ENCODE results near the gene CRX.
"Not testable (repeated sequence)": the region's sequence is repeated elsewhere in the genome, so short reads cannot be mapped to it uniquely, and the experiment has no call there.

The CRX gene

DNA sequence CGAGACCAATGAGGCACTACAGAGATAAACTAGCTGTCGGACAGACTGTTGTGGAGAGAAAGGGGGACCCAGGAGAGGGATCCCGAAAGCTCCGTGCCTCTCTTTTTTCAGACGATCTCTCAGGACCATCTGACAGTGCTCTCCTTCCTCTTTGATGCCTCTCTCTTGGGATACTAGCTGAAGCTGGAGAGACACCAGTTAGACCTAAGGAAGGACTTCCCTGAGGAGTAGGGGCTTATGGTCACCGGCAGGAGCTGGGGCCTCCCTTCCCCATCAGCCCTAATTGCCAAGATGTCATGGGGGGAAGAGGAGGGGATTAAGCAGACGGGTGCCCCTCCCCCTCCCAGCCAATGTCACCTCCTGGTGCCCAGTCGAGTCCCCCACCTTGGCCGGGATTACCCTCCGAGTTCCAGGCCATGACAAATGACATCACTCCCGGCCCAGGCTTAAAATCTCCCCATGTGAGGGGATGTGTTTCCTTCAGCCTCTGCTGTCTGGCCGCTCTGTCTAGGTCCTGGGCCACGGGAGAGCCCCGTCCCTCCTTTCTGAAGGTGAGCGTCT is at the start of gene CRX:
CRX (plus strand) TSS at position 478 of the 561 bp plus-strand sequence. CDS start 12,507 bp downstream, outside the sequence.
- DNase-seq, result no peak

DNA sequence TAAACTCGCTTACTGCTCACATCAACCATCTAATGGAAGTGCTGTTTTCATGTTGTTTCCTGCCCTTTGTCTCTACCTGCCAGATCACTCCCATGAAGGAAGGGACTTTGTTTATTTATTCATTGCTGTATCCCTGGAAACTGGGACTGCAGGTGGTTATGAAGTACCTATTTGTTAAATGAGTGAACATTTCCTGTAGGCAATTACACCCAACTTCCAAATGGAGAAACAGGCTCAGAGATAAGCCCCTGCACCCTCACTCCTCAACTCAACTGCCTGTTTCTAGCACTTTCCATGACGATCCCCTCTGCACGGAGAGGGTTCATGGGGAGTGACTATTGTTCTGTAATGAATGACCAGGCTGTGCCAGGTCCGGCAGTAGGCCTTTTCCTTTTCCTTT is 45.2 kb upstream of the CRX start:
- DNase-seq, result no peak

DNA sequence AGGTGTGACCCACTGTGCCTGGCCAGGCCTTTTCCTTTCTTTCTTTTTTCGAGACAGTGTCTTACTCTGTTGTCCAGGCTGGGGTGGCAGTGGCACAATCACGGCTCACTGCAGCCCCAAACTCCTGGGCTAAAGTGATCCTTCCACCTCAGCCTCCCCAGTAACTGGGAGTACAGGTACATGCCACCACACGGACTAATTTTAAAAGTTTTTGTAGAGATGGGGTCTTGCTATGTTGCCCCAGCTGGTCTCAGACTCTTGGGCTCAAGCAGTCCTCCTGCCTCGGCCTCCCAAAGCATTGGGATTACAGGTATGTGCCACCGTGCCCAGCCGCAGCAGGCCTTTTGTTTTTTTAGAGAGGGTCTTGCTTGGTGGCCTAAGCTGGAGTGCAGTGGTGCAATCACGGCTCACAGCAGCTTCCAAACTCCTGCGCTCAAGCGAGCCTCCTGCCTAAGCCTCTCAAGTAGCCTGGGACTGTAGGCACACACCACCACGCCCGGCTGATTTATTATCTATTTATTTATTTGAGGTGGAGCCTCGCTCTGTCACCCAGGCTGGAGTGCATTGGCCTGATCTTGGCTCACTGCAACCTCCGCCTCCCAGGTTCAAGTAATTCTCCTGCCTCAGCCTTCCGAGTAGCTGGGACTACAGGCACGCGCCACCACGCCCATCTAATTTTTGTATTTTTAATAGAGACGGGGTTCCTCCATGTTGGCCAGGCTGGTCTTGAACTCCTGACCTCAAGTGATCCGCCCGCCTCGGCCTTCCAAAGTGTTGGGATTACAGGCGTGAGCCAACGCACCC is 44.3 kb upstream of the CRX start:
- not testable (repeated sequence) for DNase-seq

DNA sequence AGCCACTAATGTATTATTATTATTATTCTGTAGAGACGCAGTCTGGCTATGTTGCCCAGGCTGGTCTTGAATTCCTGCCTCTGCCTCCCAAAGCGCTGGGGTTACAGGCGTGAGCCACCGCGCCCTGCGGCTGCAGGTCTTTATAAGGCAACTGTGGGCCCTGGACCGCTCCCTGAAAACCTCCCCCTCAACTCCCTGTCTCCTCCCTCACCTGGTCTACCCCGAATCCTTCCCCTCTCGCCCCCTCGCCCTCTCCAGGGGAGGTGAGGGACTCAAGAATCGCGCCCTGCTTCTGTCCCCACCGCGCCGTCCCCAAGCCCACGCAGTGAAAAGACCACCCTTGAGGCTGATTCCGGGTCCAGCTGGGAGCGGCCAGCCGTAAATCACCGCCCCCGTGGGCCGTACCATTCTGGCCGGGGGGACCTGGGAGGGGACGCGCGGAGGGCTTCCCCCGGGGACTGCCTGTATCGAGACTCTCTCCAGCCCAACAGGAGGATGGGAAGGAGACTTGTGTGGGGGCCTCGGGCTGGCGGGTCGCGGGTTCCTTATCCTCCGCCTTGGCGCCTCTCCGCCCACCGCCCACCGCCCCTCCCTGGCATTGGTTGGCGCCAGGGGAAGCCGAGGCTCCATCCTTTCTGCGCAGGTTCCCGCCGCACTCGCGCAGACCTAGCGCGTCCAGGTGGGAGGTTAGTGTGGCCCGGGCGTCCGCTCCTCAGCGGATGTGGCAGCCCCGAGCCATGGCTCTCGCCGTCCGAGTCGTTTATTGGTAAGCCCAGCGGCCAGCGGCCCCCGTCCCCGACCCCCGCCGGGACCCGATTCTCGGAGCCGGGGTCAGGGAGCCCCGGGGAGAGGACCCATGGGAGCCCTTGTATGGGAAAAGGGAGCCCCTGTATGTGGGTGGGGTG is 43.4 kb upstream of the CRX start, which contains the start of gene SELENOW:
SELENOW (plus strand) TSS at position 655 of the 905 bp plus-strand sequence; CDS start at position 738, 83 bp downstream.
- peak; percentile 46 for DNase-seq

DNA sequence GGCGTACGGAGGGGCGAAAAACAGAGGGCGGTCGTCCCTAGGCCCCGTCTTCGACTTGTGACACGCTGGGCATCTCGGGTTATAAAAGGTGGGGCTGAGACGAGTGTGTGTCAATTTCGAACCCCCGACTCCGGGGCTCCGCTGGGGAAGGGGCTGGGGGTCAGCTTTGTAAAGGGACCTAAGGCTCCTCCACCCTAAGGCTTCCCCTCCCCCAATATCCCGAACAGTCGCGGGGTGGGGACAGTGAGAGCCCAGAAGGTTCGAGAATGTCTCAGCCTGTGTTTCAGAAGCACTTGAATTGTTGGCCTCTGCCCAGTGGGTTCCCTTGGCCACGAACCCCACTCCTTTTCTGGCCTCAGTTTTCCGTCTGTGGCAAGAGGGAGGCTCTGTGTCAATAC is 42.8 kb upstream of the CRX start:
- DNase-seq, result no peak

DNA sequence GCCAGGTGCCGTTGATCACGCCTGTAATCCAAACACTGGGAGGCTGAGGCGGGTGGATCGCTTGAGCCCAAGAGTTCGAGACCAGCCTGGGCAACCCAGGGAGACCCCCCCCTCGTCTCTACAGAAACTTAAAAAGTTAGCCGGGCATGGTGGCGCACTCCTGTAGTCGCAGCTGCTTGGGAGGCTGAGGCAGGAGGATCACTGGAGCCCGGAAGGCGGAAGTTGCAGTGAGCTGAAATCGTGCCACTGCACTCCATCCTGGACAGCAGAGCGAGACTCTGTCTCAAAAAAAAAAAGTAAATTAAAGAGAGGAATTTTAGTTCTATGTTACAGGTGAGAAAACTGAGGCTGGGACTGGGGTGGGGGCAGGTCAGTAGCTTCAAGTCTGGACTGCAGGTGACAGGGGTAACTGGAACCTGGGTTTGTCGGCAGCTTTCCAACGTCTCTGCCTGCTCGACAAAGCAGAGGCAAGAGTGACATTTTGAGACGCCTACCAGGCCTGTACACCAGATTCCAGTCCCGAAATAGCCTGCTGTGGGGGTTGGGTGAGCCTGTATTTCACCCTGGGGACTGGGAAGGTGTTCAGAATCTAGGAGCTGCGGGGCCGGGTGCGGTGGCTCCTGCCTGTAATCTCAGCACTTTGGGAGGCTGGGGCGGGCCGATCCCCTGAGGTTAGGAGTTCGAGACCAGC is 42.1 kb upstream of the CRX start:
- no peak for DNase-seq

DNA sequence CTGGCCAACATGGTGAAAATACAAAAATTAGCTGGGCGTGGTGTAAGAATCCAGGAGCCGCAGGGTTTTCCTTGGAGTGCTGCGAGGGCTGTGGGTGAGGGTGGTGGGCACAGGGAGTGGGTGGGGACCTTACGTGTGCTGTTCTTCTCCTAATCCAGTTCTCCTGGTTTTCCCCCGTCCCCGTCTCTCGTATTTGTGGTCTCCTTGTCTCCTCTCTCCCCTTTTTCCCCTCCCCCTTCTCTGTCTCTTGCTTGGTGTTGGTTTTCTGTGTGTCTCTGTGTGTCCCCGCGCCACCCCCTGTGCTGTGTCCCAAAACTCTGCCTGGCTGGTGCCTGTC is 41.6 kb upstream of the CRX start:
- no peak for DNase-seq

DNA sequence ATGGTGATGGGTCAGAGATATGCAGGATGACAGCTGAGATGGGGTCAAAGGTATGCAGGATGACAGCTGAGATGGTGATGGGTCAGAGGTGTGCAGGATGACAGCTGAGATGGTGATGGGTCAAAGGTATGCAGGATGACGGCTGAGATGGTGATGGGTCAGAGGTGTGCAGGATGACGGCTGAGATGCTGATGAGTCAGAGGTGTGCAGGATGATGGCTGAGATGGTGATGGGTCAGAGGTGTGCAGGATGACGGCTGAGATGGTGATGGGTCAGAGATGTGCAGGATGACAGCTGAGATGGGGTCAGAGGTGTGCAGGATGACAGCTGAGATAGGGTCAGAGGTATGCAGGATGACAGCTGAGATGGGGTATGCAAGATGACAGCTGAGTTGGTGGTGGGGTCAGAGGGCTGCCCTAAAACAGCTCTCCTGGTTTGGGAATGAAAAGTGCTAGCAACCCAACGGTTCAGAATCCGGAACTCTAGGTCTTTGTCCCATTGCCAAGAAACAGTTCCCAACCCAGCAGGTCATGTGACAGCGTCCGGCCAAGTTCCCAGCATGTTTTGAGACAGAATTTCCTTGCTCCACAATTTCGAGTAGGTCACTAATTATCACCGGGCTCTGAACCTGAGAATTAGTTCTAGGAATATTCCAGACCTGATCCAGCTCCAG is 40.0 kb upstream of the CRX start:
- no peak for DNase-seq

DNA sequence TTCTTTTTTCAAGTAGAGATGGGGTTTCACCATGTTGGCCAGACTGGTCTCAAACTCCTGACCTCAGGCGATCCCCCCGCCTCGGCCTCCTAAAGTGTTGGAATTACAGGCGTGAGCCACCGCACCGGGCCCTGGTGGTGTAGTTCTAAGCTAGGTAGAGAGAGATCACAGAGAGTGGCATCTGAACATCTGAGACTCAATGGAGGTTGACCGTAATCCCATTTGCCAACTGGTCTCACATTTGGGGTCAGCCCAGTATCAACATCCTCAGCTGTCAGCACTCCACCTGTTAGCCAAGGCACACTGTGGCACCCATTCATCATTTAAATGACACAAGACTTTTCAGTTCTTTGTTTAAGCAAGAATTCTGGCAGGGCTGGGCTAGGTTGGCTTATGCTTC is 35.2 kb upstream of the CRX start:
- DNase-seq, result no peak

DNA sequence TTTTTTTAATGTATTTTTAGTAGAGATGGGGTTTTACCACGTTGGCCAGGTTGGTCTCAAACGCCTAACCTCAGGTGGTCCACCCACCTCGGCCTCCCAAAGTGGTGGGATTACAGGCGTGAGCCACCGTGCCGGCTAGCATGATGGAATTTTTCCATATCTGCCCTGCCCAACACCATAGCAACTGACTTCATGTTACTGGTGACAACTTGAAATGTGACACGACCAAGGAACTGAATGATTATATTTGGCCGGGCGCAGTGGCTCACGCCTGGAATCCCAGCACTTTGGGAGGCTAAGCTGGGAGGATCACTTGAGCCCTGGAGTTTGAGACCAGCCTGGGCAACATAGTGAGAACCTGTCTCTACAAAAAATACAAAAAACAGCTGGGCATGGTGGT is 34.4 kb upstream of the CRX start:
- not testable (repeated sequence) for DNase-seq

DNA sequence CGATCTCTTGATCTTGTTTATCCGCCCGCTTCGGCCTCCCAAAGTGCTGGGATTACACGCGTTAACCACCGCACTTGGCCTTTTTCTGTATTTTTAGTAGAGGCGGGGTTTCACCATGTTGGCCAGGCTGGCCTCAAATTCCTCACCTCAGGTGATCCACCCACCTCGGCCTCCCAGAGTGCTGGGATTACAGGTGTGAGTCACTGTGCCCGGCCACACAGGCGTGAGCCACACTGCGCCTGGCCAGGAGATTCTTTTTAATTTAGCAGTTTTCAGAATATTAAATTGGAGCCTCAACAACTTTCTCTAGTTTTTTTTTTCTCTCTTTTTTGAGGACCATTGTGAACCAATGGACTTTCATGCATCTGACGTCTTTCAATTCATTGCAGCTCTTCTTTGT is 31.9 kb upstream of the CRX start:
- not testable (repeated sequence) for DNase-seq

DNA sequence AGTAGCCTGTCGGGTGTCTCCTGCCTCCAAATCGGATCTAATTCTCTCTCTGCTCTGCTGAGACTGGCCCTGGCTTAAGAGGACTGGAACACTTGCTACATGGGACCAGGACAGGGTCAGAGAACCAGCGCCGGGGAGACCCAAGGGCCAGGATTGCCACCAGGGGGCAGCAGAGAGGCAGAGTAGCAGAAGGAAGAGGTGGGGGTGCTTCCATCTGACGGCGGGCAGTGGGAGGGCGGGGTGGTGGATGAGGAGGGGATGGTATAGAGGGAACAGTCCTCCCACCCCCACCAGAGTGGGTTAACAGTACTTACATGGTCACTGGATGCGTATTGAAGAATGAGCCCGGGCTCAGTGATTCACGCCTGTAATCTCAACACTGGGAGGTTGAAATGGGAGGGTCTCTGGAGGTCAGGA is 31.3 kb upstream of the CRX start:
- DNase-seq, result peak; percentile 32

DNA sequence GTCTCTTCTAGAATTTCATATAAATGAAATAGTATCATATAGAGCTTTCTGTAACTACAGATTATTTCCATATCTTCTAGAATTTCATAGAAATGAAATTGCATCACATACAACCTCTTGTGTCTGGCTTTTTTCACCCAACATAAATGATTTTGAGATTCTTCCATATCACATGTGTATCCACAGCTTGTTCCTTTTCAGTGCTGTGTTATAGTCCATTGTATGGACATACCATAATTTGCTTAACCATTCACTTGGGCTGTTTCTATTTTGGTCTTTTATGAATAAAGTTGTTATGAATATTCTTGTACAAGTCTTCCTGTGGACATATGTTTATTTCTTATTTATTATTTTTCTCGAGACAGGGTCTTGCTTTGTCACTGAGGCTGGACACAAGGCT is 29.1 kb upstream of the CRX start:
- no peak for DNase-seq

DNA sequence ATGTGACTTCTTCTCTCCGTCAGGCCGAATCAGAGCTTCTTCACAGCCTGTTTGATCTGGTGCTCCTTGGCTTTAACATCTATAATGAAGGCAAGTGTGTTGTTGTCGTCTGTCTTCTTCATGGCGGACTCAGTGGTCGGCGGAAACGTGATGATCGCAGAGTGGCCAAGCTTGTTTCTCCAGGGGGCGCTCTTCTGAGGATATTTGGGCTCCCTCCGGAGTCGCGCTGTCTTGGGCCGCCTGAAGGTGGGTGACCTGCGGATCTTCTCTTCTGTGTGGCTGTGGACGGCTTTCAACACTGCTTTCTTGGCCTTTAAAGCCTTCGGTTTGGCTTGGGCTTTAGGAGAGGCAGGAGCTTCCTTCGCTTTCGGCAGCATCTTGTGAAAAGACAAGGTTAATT is 27.2 kb upstream of the CRX start:
- DNase-seq, result no peak

DNA sequence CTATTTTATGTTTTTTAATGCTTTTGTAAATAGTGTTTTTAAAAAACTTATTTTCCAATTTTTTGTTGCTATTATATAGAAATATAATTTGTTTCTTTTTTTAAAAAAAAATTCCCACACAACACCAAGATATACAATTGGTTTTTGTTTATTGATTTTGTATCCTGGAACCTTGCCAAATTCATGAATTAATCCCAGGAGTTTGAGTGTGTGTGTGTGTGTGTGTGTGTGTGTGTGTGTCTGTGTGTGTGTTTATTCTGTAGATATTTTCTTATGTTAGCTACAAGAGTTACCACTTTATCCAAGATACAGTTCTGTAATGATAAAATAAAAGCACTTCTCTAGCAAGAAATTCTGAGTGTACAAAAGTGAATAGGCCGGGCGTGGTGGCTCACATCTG is 25.0 kb upstream of the CRX start:
- DNase-seq, result no peak

DNA sequence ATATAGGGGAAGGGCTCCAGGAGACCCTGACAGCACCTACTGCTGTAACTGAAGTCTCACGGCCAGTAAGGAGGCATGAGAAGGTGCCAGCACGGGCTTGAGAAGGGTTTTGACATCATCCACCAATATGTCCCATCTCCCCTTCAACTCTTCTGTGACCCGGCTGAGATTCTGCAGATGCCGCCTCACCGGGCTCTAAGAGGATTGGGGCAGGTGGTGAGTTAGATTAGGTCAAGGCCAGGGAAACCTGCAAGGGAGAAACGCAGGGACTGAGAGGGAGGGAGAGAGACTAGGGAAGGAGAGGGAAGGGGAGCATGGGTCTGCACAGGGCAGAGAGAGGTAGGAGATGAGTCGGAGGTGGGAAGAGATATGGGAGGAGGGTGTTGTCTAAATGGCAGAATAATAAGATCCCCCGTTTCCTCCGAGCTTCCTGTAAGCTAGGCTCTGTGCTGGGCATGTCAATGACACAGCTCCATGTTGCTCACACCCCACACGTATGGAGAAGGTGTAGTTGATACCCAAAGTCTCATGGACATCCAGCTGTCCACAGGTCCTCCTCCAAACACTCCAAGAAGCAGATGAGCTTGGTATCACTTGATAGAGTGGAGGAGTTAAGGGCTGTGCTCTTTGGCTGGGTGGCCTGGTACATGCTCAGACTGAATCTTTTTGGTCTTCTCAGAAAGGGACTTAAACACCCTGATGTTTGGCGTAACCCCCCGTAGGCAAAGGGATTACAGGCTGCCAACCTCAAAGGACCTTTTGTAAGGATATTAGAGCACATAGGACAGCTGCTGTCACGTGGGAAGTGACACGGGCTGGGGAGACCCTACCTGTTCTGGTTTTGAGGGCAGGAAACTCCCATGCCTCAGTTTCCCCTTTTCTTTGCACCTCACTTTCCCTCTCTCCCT is 23.5 kb upstream of the CRX start:
- no peak for DNase-seq

DNA sequence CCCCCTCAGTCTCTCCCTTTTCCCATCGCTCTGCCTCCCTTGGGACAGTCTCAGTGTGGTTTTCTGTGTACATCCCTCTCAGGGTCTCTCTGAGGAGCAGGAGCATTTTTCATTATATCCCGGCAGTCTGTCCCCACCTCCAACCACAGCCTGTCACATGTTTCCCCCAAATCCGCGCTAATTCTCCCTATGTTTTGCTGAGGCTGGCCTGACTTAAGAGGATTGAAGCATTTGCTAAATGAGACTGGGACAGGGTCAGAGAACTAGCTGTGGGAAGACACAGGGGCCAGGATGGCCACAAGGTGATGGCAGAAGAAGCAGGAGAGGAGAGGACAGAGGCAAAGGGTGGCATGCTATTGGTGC is 22.9 kb upstream of the CRX start:
- DNase-seq, result no peak

DNA sequence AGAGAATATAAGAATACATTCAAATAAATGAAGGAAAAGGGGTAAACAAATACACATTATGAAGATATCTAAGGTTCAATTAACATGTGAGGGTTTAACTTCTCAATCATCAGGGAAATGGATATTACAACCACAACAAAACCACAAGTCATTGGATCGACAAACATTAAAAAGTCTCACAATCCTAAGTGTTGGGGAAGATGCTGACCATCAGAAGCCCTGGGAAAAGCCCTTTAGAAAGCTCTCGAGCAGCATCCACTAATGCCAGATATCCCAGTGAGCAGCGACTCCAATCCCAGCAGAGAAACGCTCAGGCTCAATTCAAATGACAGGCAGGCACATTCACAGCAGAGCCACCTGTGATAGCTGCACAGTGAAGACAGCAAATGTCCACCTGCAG is 20.5 kb upstream of the CRX start:
- DNase-seq, result no peak

DNA sequence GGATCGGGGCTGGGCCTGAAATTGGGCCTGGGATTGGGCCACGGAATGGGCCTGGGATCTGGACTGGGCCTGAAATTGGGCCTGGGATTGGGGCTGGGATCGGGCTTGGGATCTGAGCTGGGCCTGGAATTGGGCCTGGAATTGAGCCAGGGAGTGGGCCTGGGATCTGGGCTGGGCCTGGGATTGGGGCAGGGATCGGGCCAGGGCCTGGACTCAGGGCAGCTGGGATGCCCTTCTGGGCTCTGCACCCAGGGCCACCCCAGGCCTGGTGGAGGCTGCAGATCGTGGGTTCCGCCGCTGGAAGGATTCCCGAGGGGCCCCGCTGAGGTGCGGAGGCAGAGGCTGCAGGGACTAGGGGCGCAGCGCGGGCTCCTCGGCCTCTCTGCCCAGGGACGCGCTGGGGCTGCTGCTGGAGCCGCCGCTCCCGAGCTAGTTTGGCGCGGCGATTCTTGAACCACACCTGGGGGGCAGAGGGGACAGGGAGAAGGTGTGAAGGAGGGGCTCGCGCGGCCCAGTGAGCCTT is 19.2 kb upstream of the CRX start:
- no peak for DNase-seq

DNA sequence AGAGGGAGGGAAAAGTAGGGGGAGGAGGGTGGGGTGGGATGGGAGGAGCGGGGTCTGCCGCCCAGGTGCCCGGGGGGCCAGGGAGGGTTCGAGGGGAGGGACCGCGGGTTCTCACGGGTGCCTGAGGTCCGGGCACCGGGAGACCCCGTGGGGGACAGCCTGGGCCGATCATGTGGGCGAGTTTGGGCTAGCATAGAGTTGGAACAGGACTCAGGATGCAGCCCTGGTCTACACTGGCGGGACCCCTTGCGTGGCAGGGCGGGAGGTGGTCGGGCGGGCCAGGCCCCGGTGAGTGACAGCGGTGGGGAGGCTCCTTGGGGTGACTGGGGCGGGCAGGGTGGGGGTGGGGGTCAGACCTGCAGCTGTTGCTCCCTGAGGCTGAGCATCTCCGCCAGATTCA is 18.6 kb upstream of the CRX start:
- not testable (repeated sequence) for DNase-seq

DNA sequence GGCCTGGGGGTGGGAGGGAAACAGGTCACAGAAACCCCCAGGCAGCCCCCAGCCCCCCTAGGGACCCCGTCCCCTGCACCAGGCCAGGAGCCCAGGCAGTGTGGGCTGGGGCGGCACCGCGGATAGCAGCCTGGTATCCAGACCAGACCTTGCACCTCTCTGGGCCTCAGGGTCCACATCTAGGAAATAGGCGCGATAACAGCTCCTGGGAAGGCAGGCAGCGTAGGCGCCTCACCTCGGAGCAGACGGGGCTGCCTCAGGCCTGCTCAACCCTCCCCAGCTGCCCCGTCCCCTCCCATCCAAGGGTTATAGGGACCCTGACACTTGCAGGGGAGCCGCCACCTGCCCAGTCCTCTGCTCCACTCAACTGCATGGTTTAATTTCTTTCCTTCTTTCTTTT is 18.1 kb upstream of the CRX start:
- DNase-seq, result not testable (repeated sequence)

Data from GOT3 (cell line).